ENCODE results near the gene RELN.

Gene RELN

DNA sequence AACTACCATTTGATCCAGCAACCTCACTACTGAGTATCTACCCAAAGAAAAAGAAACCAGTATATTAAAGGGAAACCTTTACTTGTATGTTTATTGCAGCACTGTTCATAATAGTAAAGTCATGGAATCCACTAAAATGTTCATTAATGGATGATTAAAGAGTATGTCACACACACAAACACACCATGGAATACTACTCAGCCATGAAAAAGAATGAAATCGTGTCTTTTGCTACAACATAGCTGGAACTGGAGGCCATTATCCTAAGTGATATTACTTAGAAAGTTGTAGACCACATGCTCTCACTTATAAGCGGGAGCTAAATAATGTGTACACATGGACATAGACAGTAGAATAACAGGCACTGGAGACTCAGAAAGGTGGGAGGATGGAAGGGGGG is 340.4 kb downstream of the RELN start:
- H3K4me1 ChIP-seq (ENCODE audit: control insufficient read depth in 1 of 2, insufficient read depth in 1 of 2, low read depth in 1 of 2, low read length in 1 of 2) = no peaks in the 10 kb centered on the region
- no peaks in the 10 kb centered on the region for H3K36me3 ChIP-seq
- no peaks in the 10 kb centered on the region for H3K27me3 ChIP-seq
- no peak overlapping the region for H3K4me3 ChIP-seq (ENCODE audit: low read depth in 1 of 2, low read length in 1 of 2)
- TF ChIP-seq, protein P1, sequence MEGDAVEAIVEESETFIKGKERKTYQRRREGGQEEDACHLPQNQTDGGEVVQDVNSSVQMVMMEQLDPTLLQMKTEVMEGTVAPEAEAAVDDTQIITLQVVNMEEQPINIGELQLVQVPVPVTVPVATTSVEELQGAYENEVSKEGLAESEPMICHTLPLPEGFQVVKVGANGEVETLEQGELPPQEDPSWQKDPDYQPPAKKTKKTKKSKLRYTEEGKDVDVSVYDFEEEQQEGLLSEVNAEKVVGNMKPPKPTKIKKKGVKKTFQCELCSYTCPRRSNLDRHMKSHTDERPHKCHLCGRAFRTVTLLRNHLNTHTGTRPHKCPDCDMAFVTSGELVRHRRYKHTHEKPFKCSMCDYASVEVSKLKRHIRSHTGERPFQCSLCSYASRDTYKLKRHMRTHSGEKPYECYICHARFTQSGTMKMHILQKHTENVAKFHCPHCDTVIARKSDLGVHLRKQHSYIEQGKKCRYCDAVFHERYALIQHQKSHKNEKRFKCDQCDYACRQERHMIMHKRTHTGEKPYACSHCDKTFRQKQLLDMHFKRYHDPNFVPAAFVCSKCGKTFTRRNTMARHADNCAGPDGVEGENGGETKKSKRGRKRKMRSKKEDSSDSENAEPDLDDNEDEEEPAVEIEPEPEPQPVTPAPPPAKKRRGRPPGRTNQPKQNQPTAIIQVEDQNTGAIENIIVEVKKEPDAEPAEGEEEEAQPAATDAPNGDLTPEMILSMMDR (IDR thresholded peaks at IDR 0.05) = no peak
- H3K27ac ChIP-seq = no peak overlapping the region
- no peaks in the 10 kb centered on the region for H3K9me3 ChIP-seq

DNA sequence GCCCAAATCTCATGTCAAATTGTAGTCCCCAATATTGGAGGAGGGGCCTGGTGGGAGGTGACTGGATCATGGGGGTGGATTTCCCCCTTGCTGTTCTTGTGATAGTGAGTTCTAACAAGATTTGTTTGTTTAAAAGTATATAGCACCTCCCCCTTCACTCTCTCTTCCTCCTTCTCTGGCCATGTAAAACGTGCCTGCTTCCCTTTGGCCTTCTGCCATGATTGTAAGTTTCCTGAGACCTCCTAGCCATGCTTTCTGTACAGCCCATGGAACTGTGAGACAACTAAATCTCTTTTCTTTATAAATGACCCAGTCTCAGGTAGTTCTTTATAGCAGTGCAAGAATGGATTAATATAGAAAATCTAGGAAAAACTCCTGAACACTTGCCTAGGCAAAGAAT is 341.3 kb downstream of the RELN start:
- H3K27me3 ChIP-seq = no peaks in the 10 kb centered on the region
- H3K4me1 ChIP-seq (ENCODE audit: control insufficient read depth in 1 of 2, insufficient read depth in 1 of 2, low read depth in 1 of 2, low read length in 1 of 2) = no peaks in the 10 kb centered on the region
- H3K27ac ChIP-seq = no peak overlapping the region
- TF ChIP-seq, protein P1 (IDR thresholded peaks at IDR 0.05) = no peak
- H3K36me3 ChIP-seq = no peaks in the 10 kb centered on the region
- no peaks in the 10 kb centered on the region for H3K9me3 ChIP-seq
- no peak overlapping the region for H3K4me3 ChIP-seq (ENCODE audit: low read depth in 1 of 2, low read length in 1 of 2)

GRCh38 chr7:103644319-103644718 is 345.1 kb downstream of the RELN start:
- no peaks in the 10 kb centered on the region for H3K9me3 ChIP-seq
- no peaks in the 10 kb centered on the region for H3K36me3 ChIP-seq
- no peak overlapping the region for H3K4me3 ChIP-seq (ENCODE audit: low read depth in 1 of 2, low read length in 1 of 2)
- no peaks in the 10 kb centered on the region for H3K4me1 ChIP-seq (ENCODE audit: control insufficient read depth in 1 of 2, insufficient read depth in 1 of 2, low read depth in 1 of 2, low read length in 1 of 2)
- no peak overlapping the region for H3K27ac ChIP-seq
- TF ChIP-seq, protein P1 (IDR thresholded peaks at IDR 0.05) = no peak
- H3K27me3 ChIP-seq = no peaks in the 10 kb centered on the region

GRCh38 chr7:103640031-103640779 is 349.3 kb downstream of the RELN start:
- no peaks in the 10 kb centered on the region for H3K9me3 ChIP-seq
- no peaks in the 10 kb centered on the region for H3K4me1 ChIP-seq (ENCODE audit: control insufficient read depth in 1 of 2, insufficient read depth in 1 of 2, low read depth in 1 of 2, low read length in 1 of 2)
- TF ChIP-seq, protein P1 (IDR thresholded peaks at IDR 0.05) = no peak
- no peak overlapping the region for H3K27ac ChIP-seq
- no peaks in the 10 kb centered on the region for H3K27me3 ChIP-seq
- no peaks in the 10 kb centered on the region for H3K36me3 ChIP-seq
- H3K4me3 ChIP-seq (ENCODE audit: low read depth in 1 of 2, low read length in 1 of 2) = no peak overlapping the region

- H3K36me3 ChIP-seq = no peaks in the 10 kb centered on the region
- no peaks in the 10 kb centered on the region for H3K27me3 ChIP-seq
- H3K4me1 ChIP-seq (ENCODE audit: control insufficient read depth in 1 of 2, insufficient read depth in 1 of 2, low read depth in 1 of 2, low read length in 1 of 2) = no peaks in the 10 kb centered on the region
- H3K4me3 ChIP-seq (ENCODE audit: low read depth in 1 of 2, low read length in 1 of 2) = no peak overlapping the region
- H3K9me3 ChIP-seq = no peaks in the 10 kb centered on the region
- TF ChIP-seq, protein P1 (IDR thresholded peaks at IDR 0.05) = no peak
- no peak overlapping the region for H3K27ac ChIP-seq
Measured at GRCh38 chr7:103637726-103638125, 351.7 kb downstream of the RELN start.

Data from neutrophil (primary cell).